ENCODE measurements around the gene TUBB2A. TPM values are rescaled to one million over a fixed set of nuclear protein-coding genes. Genes with fewer than 3 reads are reported as not detected.
"Not testable (repeated sequence)": the region's sequence is repeated elsewhere in the genome, so short reads cannot be mapped to it uniquely, and the experiment has no call there.

The TUBB2A gene
- total RNA-seq, 1 donor from 2014 or later = 18.3 TPM

DNA sequence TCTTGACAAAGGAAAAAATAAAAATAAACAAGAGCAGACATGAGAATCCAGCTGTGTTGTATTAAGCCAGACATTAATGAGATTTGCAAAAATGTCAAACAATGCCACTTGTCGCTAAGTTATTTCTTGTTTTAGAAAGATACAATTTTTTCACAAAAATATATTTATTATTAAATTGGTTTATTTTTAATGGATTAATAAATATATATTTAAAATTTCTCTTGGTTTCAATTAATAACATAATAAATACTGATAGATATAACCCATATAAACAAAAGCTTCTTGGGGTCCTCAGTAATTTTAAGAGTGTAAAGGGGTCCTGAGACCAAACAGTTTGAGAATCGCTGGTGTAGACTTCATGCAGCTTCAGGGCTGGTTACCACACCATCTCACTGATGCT is 44.0 kb upstream of the TUBB2A start:
- ATAC-seq (no peak), DNase-seq (no peak)
- intact Hi-C loops (cut with DNase I) = no loop called here
- Histone ChIP-seq H3K4me1 (no peaks in the 10 kb centered on the region), H3K36me3 (no peaks in the 10 kb centered on the region), H3K27ac (no peak overlapping the region), H3K27me3 (ENCODE audit: low read depth) (no peaks in the 10 kb centered on the region), H3K4me3 (no peak overlapping the region), H3K9me3 (no peaks in the 10 kb centered on the region)
- TF ChIP-seq, protein P1, sequence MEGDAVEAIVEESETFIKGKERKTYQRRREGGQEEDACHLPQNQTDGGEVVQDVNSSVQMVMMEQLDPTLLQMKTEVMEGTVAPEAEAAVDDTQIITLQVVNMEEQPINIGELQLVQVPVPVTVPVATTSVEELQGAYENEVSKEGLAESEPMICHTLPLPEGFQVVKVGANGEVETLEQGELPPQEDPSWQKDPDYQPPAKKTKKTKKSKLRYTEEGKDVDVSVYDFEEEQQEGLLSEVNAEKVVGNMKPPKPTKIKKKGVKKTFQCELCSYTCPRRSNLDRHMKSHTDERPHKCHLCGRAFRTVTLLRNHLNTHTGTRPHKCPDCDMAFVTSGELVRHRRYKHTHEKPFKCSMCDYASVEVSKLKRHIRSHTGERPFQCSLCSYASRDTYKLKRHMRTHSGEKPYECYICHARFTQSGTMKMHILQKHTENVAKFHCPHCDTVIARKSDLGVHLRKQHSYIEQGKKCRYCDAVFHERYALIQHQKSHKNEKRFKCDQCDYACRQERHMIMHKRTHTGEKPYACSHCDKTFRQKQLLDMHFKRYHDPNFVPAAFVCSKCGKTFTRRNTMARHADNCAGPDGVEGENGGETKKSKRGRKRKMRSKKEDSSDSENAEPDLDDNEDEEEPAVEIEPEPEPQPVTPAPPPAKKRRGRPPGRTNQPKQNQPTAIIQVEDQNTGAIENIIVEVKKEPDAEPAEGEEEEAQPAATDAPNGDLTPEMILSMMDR (IDR thresholded peaks at IDR 0.05) = no peak

DNA sequence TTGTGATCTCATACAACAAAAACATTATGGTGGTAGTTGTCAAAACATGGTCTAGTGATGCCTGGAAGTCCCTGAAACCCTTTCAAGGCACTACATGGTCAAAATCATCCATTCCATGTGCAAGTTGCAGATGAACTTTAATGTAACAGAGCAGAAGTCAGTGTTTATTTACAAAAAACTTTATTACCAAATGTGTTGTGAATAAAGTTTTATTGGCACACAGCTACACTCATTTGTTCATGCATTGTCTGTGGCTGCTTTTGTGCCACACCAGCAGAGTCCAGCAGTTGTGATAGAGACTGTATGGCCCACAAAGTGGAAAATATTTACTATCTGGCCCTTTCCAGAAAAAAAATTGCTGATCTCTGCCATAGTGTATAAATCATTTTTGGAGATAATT is 43.3 kb upstream of the TUBB2A start:
- H3K27me3 ChIP-seq (ENCODE audit: low read depth) = no peaks in the 10 kb centered on the region
- no peak overlapping the region for H3K4me3 ChIP-seq
- no peaks in the 10 kb centered on the region for H3K4me1 ChIP-seq
- DNase-seq (no peak), ATAC-seq (no peak)
- H3K36me3 ChIP-seq = no peaks in the 10 kb centered on the region
- TF ChIP-seq, protein P1 (IDR thresholded peaks at IDR 0.05) = no peak
- H3K27ac ChIP-seq = no peak overlapping the region
- intact Hi-C loops (cut with DNase I) = no loop called here
- H3K9me3 ChIP-seq = no peaks in the 10 kb centered on the region

GRCh38 chr6:3199382-3199781 is 42.0 kb upstream of the TUBB2A start:
- Histone ChIP-seq H3K27me3 (ENCODE audit: low read depth) (no peaks in the 10 kb centered on the region), H3K36me3 (no peaks in the 10 kb centered on the region), H3K27ac (no peak overlapping the region), H3K9me3 (no peaks in the 10 kb centered on the region), H3K4me3 (no peak overlapping the region), H3K4me1 (no peaks in the 10 kb centered on the region)
- no peak for ATAC-seq
- no peak for DNase-seq
- TF ChIP-seq, protein P1 (IDR thresholded peaks at IDR 0.05) = no peak
- intact Hi-C loops (cut with DNase I) = no loop called here

- intact Hi-C loops (cut with DNase I); H3K27me3 ChIP-seq (ENCODE audit: low read depth); H3K27ac ChIP-seq; ATAC-seq; H3K36me3 ChIP-seq; H3K4me1 ChIP-seq; DNase-seq; H3K4me3 ChIP-seq; H3K9me3 ChIP-seq: not testable (repeated sequence)
Measured at GRCh38 chr6:3197734-3198133, 40.4 kb upstream of the TUBB2A start.

- H3K9me3 ChIP-seq = no peaks in the 10 kb centered on the region
Measured at GRCh38 chr6:3196770-3197169, 39.4 kb upstream of the TUBB2A start.

GRCh38 chr6:3195695-3196497 is 38.6 kb upstream of the TUBB2A start:
- intact Hi-C loops (cut with DNase I) = no loop called here
- Histone ChIP-seq H3K4me3 (no peak overlapping the region), H3K9me3 (no peaks in the 10 kb centered on the region), H3K27ac (no peak overlapping the region), H3K4me1 (no peaks in the 10 kb centered on the region), H3K27me3 (ENCODE audit: low read depth) (no peaks in the 10 kb centered on the region), H3K36me3 (no peaks in the 10 kb centered on the region)
- ATAC-seq (no peak), DNase-seq (no peak)
- TF ChIP-seq, protein P1 (IDR thresholded peaks at IDR 0.05) = no peak

More at GRCh38 chr6:3196770-3197169, 39.4 kb upstream of the TUBB2A start:
- H3K27me3 ChIP-seq (ENCODE audit: low read depth) = no peaks in the 10 kb centered on the region
- no peak overlapping the region for H3K27ac ChIP-seq
- H3K4me3 ChIP-seq = no peak overlapping the region
- H3K36me3 ChIP-seq = no peaks in the 10 kb centered on the region
- no peaks in the 10 kb centered on the region for H3K4me1 ChIP-seq
- TF ChIP-seq, protein P1 (IDR thresholded peaks at IDR 0.05) = no peak
- DNase-seq = no peak
- no peak for ATAC-seq
- intact Hi-C loops (cut with DNase I) = no loop called here
